Tibial artery (tissue), 4 donors: ENCODE results near the gene PRKRIP1.

Experiments
- DNase-seq, 2 donors: peaks; one replicate each; pipeline ENCODE4 v3.0.0-alpha.2; 2019
- H3K27ac ChIP-seq, 2 donors: fragments of 200-600 bp; sonication (generic) in 1 of 2; 1 replicate in 1 of 2; 2 replicates in 1 of 2; pipeline ENCODE4 v1.5.1; 2018 to 2019; ENCODE audit warnings: mild to moderate bottlenecking in 1 of 2
- H3K27me3 ChIP-seq, 2 donors: fragments of 200-600 bp; sonication (generic) in 1 of 2; one replicate each; pipeline versions ENCODE4 v1.5.1 to v1.6.0; 2016 to 2019
- H3K36me3 ChIP-seq, 3 donors: fragments of 200-600 bp; sonication (generic) in 2 of 3; one replicate each; pipeline ENCODE4 v1.5.1; 2016 to 2019; ENCODE audit warnings: mild to moderate bottlenecking in 2 of 3
- H3K4me1 ChIP-seq, 4 donors: fragments of 200-600 bp; sonication (generic) in 2 of 4; 1 replicate in 3 of 4; 2 replicates in 1 of 4; pipeline ENCODE4 v1.5.1; 2016 to 2019
- H3K4me3 ChIP-seq, 2 donors: fragments of 200-600 bp; sonication (generic) in 1 of 2; 1 replicate in 1 of 2; 2 replicates in 1 of 2; pipeline ENCODE4 v1.5.1; 2018 to 2019; ENCODE audit warnings: mild to moderate bottlenecking in 2 of 2
- H3K9me3 ChIP-seq, 3 donors: fragments of 200-600 bp; sonication (generic) in 1 of 3; one replicate each; pipeline ENCODE4 v1.5.1; 2016 to 2019
- CTCF ChIP-seq, 2 experiments: fragments of 200-600 bp in 1 of 2; fragments of 450-650 bp in 1 of 2; IDR thresholded peaks; one replicate each; pipeline ENCODE4 v1.5.1; 2017 to 2019; ENCODE audit warnings: antibody characterized with exemption in 2 of 2, mild to moderate bottlenecking in 1 of 2, moderate library complexity in 1 of 2
- intact Hi-C: fragments of 100-400 bp; cut with DNase I; formaldehyde crosslinking; loops from one replicate; pipeline ENCODE4 v1.15.0; 2023; ENCODE audit warnings: low total_unique reads

Gene PRKRIP1

GRCh38 chr7:102392330-102392729 is 3.8 kb upstream of the PRKRIP1 start:
- H3K4me1 ChIP-seq: peaks cover 0 to 12% (median 6%) of the 10 kb centered on the region in 4 donors
- no peak for TF ChIP-seq CTCF (IDR thresholded peaks at IDR 0.05)
- H3K27ac ChIP-seq: no peak overlapping the region
- no peak for DNase-seq
- no peak overlapping the region for H3K4me3 ChIP-seq
- no peaks in the 10 kb centered on the region for H3K27me3 ChIP-seq
- intact Hi-C loops: loop anchor here (2.0 kb wide), 1 partner anchor 108 kb away; no protein-coding TSS in a partner anchor
- H3K9me3 ChIP-seq: no peaks in the 10 kb centered on the region
- peaks cover 0 to 20% (median 0%) of the 10 kb centered on the region in 3 donors for H3K36me3 ChIP-seq

GRCh38 chr7:102393467-102393866 is 2.7 kb upstream of the PRKRIP1 start:
- peaks cover 0 to 17% (median 10%) of the 10 kb centered on the region in 4 donors for H3K4me1 ChIP-seq
- intact Hi-C loops: loop anchor here (2.0 kb wide), 1 partner anchor 109 kb away; no protein-coding TSS in a partner anchor
- TF ChIP-seq CTCF (IDR thresholded peaks at IDR 0.05): no peak
- peaks cover 0 to 19% (median 0%) of the 10 kb centered on the region in 3 donors for H3K36me3 ChIP-seq
- H3K4me3 ChIP-seq: no peak overlapping the region
- DNase-seq: no peak
- no peaks in the 10 kb centered on the region for H3K9me3 ChIP-seq
- H3K27ac ChIP-seq: no peak overlapping the region
- no peaks in the 10 kb centered on the region for H3K27me3 ChIP-seq

GRCh38 chr7:102395592-102395872 is 631 bp upstream of the PRKRIP1 start:
- intact Hi-C loops: no loop called here
- Histone ChIP-seq H3K9me3 (no peaks in the 10 kb centered on the region), H3K36me3 (peaks cover 10 to 28% (median 13%) of the 10 kb centered on the region in 3 donors), H3K27me3 (no peaks in the 10 kb centered on the region), H3K4me3 (peak overlapping the region; percentile 74 to 95), H3K4me1 (peaks cover 0 to 17% (median 10%) of the 10 kb centered on the region in 4 donors), H3K27ac (peak overlapping the region; percentile 81 to 85)
- DNase-seq: no peak
- no peak for TF ChIP-seq CTCF (IDR thresholded peaks at IDR 0.05)

- intact Hi-C loops: no loop called here
- no peak for TF ChIP-seq CTCF (IDR thresholded peaks at IDR 0.05)
- Histone ChIP-seq H3K9me3 (no peaks in the 10 kb centered on the region), H3K27ac (peak overlapping the region; percentile 81 to 85), H3K4me3 (peak overlapping the region; percentile 74 to 95), H3K36me3 (peaks cover 22 to 39% (median 24%) of the 10 kb centered on the region in 3 donors), H3K4me1 (peaks cover 0 to 17% (median 10%) of the 10 kb centered on the region in 4 donors), H3K27me3 (no peaks in the 10 kb centered on the region)
- no peak for DNase-seq
These were observed 502 bp downstream of the PRKRIP1 start for GRCh38 chr7:102396710-102397019.

GRCh38 chr7:102398543-102398942 is 2.4 kb downstream of the PRKRIP1 start:
- no peak for TF ChIP-seq CTCF (IDR thresholded peaks at IDR 0.05)

GRCh38 chr7:102400360-102400759 is 4.2 kb downstream of the PRKRIP1 start:
- DNase-seq: no peak
- H3K27ac ChIP-seq: no peak overlapping the region
- H3K27me3 ChIP-seq: no peaks in the 10 kb centered on the region
- TF ChIP-seq CTCF (IDR thresholded peaks at IDR 0.05): no peak
- intact Hi-C loops: no loop called here
- H3K36me3 ChIP-seq: peaks cover 48 to 66% (median 59%) of the 10 kb centered on the region in 3 donors
- peaks cover 0 to 17% (median 10%) of the 10 kb centered on the region in 4 donors for H3K4me1 ChIP-seq
- H3K4me3 ChIP-seq: no peak overlapping the region
- no peaks in the 10 kb centered on the region for H3K9me3 ChIP-seq

More at GRCh38 chr7:102398543-102398942, 2.4 kb downstream of the PRKRIP1 start:
- Histone ChIP-seq H3K4me1 (peaks cover 0 to 17% (median 10%) of the 10 kb centered on the region in 4 donors), H3K27ac (no peak overlapping the region), H3K9me3 (no peaks in the 10 kb centered on the region), H3K36me3 (peaks cover 35 to 48% (median 40%) of the 10 kb centered on the region in 3 donors), H3K27me3 (no peaks in the 10 kb centered on the region), H3K4me3 (no peak overlapping the region)
- no peak for DNase-seq
- intact Hi-C loops: no loop called here
